Neural cell (in vitro differentiated cells): Measurements from ENCODE around the gene PDE1C. TPM values are rescaled to one million over a fixed set of nuclear protein-coding genes. Genes with fewer than 3 reads are reported as not detected.

Experiments
- H2AFZ ChIP-seq: fragments of 200-600, 300-800 bp; sonication (generic), shearing (Covaris generic); 2 replicates; pipeline ENCODE4 v1.6.0; 2014; ENCODE audit warnings: low read depth, mild to moderate bottlenecking, antibody characterized with exemption, low read length, moderate library complexity
- H3F3A ChIP-seq: fragments of 200-600 bp; shearing (Covaris generic); 2 replicates; pipeline ENCODE4 v1.6.1; 2016; ENCODE audit warnings: mild to moderate bottlenecking, moderate library complexity, mixed read lengths, antibody characterized with exemption, low read length; ENCODE audit not compliant: insufficient read depth, poor library complexity, severe bottlenecking
- H3K27ac ChIP-seq: fragments of 200-600, 300-800 bp; sonication (generic), shearing (Covaris generic); 2 replicates; pipeline ENCODE4 v1.5.1; 2014; ENCODE audit warnings: mild to moderate bottlenecking, low read length, moderate library complexity
- H3K27me3 ChIP-seq: fragments of 300-800, 200-600 bp; sonication (generic), shearing (Covaris generic); 2 replicates; pipeline ENCODE4 v1.6.0; 2014; ENCODE audit warnings: mild to moderate bottlenecking, low read depth, low read length, moderate library complexity; ENCODE audit not compliant: insufficient read depth
- H3K36me3 ChIP-seq: fragments of 300-800, 200-600 bp; sonication (generic), shearing (Covaris generic); 2 replicates; pipeline ENCODE4 v1.5.1; 2014; ENCODE audit warnings: mild to moderate bottlenecking, antibody characterized with exemption, low read length, moderate library complexity; ENCODE audit not compliant: insufficient read depth
- H3K4me2 ChIP-seq: fragments of 300-800, 200-600 bp; sonication (generic), shearing (Covaris generic); 2 replicates; pipeline ENCODE4 v1.6.0; 2014; ENCODE audit warnings: mild to moderate bottlenecking, low read length
- H3K4me3 ChIP-seq: fragments of 300-800, 200-600 bp; sonication (generic), shearing (Covaris generic); 2 replicates; pipeline ENCODE4 v1.5.1; 2014; ENCODE audit warnings: mild to moderate bottlenecking, low read length, moderate library complexity
- H3K79me2 ChIP-seq: fragments of 200-600 bp; shearing (Covaris generic); replicated peaks from 2 replicates; pipeline ENCODE4 v1.6.0; 2014; ENCODE audit warnings: mild to moderate bottlenecking, low read length, moderate library complexity; ENCODE audit not compliant: insufficient read depth
- H3K9ac ChIP-seq: fragments of 300-800, 200-600 bp; sonication (generic), shearing (Covaris generic); 2 replicates; pipeline ENCODE4 v1.6.1; 2016; ENCODE audit warnings: mild to moderate bottlenecking, low read length, mixed read lengths
- H3K9me2 ChIP-seq: fragments of 200-600 bp; shearing (Covaris generic); 2 replicates; pipeline ENCODE4 v1.6.1; 2016; ENCODE audit warnings: mild to moderate bottlenecking, low read length, mixed read lengths; ENCODE audit not compliant: insufficient read depth
- H3K9me3 ChIP-seq: fragments of 200-600, 300-800 bp; sonication (generic), shearing (Covaris generic); 2 replicates; pipeline ENCODE4 v1.6.1; 2016; ENCODE audit warnings: mild to moderate bottlenecking, mixed run types, low read length, moderate library complexity, mixed read lengths
- H4K20me1 ChIP-seq: fragments of 200-600 bp; shearing (Covaris generic); 2 replicates; pipeline ENCODE4 v1.6.1; 2016; ENCODE audit warnings: mild to moderate bottlenecking, mixed run types; ENCODE audit not compliant: insufficient read depth
- CTCF ChIP-seq: fragments of 450-650 bp; IDR thresholded peaks from 2 replicates; pipeline ENCODE4 v1.5.1; 2014; ENCODE audit warnings: antibody characterized with exemption, mild to moderate bottlenecking, moderate library complexity; ENCODE audit not compliant: poor library complexity, severe bottlenecking
- EP300 ChIP-seq: fragments of 450-650 bp; conservative IDR thresholded peaks from 2 replicates; pipeline ENCODE4 v1.6.1; 2014; ENCODE audit warnings: antibody characterized with exemption, mild to moderate bottlenecking, moderate library complexity; ENCODE audit not compliant: poor library complexity, severe bottlenecking
- EZH2 ChIP-seq: fragments of 200-600, 300-800 bp; shearing (Covaris generic), sonication (generic); IDR thresholded peaks from 2 replicates; pipeline ENCODE4 v1.6.1; 2014; ENCODE audit warnings: antibody characterized with exemption, low read length, borderline replicate concordance, mild to moderate bottlenecking; ENCODE audit not compliant: insufficient read depth, poor library complexity, severe bottlenecking
- MXI1 ChIP-seq: fragments of 450-650 bp; conservative IDR thresholded peaks from 2 replicates; pipeline ENCODE4 v1.6.1; 2014; ENCODE audit warnings: antibody characterized with exemption, mild to moderate bottlenecking; ENCODE audit not compliant: poor library complexity, severe bottlenecking
- POLR2AphosphoS5 ChIP-seq: IDR thresholded peaks from 2 replicates; pipeline ENCODE4 v1.6.1; 2012
- RAD21 ChIP-seq: fragments of 450-650 bp; conservative IDR thresholded peaks from 2 replicates; pipeline ENCODE4 v1.6.1; 2014; ENCODE audit warnings: antibody characterized with exemption, mild to moderate bottlenecking, moderate library complexity
- SMC3 ChIP-seq: fragments of 450-650 bp; conservative IDR thresholded peaks from 2 replicates; pipeline ENCODE4 v1.6.1; 2014; ENCODE audit warnings: antibody characterized with exemption, mild to moderate bottlenecking, moderate library complexity; ENCODE audit not compliant: poor library complexity
- TAF1 ChIP-seq: IDR thresholded peaks from 2 replicates; pipeline ENCODE4 v1.6.1; 2012; ENCODE audit warnings: low read depth
- polyA plus RNA-seq: library from polyadenylated mRNA; depleted of rRNA; stranded (reverse); fragments of >200 nt; gene quantifications from 2 replicates; pipeline ENCODE4 v1.2.3, GENCODE V29; 2014
- TF ChIP-seq, protein P1 (sequence below): IDR thresholded peaks from 2 replicates; pipeline ENCODE4 v1.6.1; 2012; ENCODE audit warnings: borderline replicate concordance

PDE1C gene
- polyA plus RNA-seq, 1 donor from 2014 or later: 6.6 TPM

GRCh38 chr7:32039000-32039756 lies 31.0 kb downstream of the PDE1C start:
- no peak overlapping the region for H3K27ac ChIP-seq
- H3K4me3 ChIP-seq: no peak overlapping the region
- no peak overlapping the region for H2AFZ ChIP-seq
- H3K36me3 ChIP-seq: no peaks in the 10 kb centered on the region
- H3K9me3 ChIP-seq: no peaks in the 10 kb centered on the region
- no peaks in the 10 kb centered on the region for H4K20me1 ChIP-seq
- no peak overlapping the region for H3K9ac ChIP-seq
- no peaks in the 10 kb centered on the region for H3K27me3 ChIP-seq
- no peaks in the 10 kb centered on the region for H3F3A ChIP-seq
- no peaks in the 10 kb centered on the region for H3K79me2 ChIP-seq
- no peaks in the 10 kb centered on the region for H3K9me2 ChIP-seq
- no peak overlapping the region for H3K4me2 ChIP-seq
- TF ChIP-seq CTCF (no peak), MXI1 (no peak), SMC3 (no peak), POLR2AphosphoS5 (no peak), EP300 (no peak), TAF1 (no peak), EZH2 (no peak), RAD21 (no peak)
- TF ChIP-seq, protein P1, sequence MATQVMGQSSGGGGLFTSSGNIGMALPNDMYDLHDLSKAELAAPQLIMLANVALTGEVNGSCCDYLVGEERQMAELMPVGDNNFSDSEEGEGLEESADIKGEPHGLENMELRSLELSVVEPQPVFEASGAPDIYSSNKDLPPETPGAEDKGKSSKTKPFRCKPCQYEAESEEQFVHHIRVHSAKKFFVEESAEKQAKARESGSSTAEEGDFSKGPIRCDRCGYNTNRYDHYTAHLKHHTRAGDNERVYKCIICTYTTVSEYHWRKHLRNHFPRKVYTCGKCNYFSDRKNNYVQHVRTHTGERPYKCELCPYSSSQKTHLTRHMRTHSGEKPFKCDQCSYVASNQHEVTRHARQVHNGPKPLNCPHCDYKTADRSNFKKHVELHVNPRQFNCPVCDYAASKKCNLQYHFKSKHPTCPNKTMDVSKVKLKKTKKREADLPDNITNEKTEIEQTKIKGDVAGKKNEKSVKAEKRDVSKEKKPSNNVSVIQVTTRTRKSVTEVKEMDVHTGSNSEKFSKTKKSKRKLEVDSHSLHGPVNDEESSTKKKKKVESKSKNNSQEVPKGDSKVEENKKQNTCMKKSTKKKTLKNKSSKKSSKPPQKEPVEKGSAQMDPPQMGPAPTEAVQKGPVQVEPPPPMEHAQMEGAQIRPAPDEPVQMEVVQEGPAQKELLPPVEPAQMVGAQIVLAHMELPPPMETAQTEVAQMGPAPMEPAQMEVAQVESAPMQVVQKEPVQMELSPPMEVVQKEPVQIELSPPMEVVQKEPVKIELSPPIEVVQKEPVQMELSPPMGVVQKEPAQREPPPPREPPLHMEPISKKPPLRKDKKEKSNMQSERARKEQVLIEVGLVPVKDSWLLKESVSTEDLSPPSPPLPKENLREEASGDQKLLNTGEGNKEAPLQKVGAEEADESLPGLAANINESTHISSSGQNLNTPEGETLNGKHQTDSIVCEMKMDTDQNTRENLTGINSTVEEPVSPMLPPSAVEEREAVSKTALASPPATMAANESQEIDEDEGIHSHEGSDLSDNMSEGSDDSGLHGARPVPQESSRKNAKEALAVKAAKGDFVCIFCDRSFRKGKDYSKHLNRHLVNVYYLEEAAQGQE: no peak

- no peak for TF ChIP-seq RAD21
- TF ChIP-seq MXI1: no peak
- TF ChIP-seq POLR2AphosphoS5: no peak
- TF ChIP-seq, protein P1: no peak
- no peak for TF ChIP-seq SMC3
- no peak for TF ChIP-seq EZH2
- no peak for TF ChIP-seq EP300
- TF ChIP-seq TAF1: no peak
- TF ChIP-seq CTCF: no peak
- no peak overlapping the region for H3K27ac ChIP-seq
- H3F3A ChIP-seq: no peaks in the 10 kb centered on the region
Observed at GRCh38 chr7:32037650-32038198, 32.5 kb downstream of the PDE1C start.

More at GRCh38 chr7:32037650-32038198, 32.5 kb downstream of the PDE1C start:
- no peaks in the 10 kb centered on the region for H3K36me3 ChIP-seq
- H3K4me3 ChIP-seq: no peak overlapping the region
- no peaks in the 10 kb centered on the region for H3K79me2 ChIP-seq
- H4K20me1 ChIP-seq: no peaks in the 10 kb centered on the region
- H3K4me2 ChIP-seq: no peak overlapping the region
- no peak overlapping the region for H2AFZ ChIP-seq
- no peaks in the 10 kb centered on the region for H3K9me3 ChIP-seq
- H3K9ac ChIP-seq: no peak overlapping the region
- no peaks in the 10 kb centered on the region for H3K9me2 ChIP-seq
- no peaks in the 10 kb centered on the region for H3K27me3 ChIP-seq
